Right lobe of liver (tissue), 6 donors: ENCODE measurements around the gene TRAK1. TPM values are rescaled to one million over a fixed set of nuclear protein-coding genes. Genes with fewer than 3 reads are reported as not detected.

Experiments
- ATAC-seq, 4 donors: fragments of 200-7000 bp; cut with Tn5 transposase; one replicate each; pipeline ENCODE4 v1.9.1; 2020; ENCODE audit warnings: mild to moderate bottlenecking in 4 of 4, moderate library complexity in 4 of 4
- DNase-seq, 3 donors: peaks; one replicate each; pipeline ENCODE4 v3.0.0-alpha.2; 2020
- H3K27ac ChIP-seq, 3 donors: fragments of 200-600 bp; one replicate each; pipeline ENCODE4 v1.8.0; 2022
- H3K27me3 ChIP-seq, 2 donors: fragments of 200-600 bp; one replicate each; pipeline ENCODE4 v1.8.0; 2022
- H3K36me3 ChIP-seq, 4 donors: fragments of 200-600 bp; sonication (generic) in 1 of 4; one replicate each; pipeline versions ENCODE4 v1.5.1 to v1.8.0; 2017 to 2022; ENCODE audit warnings: control low read depth in 1 of 4
- H3K4me1 ChIP-seq, 4 donors: fragments of 200-600 bp; sonication (generic) in 1 of 4; one replicate each; pipeline versions ENCODE4 v1.5.1 to v1.8.0; 2017 to 2022; ENCODE audit warnings: control low read depth in 1 of 4
- H3K4me3 ChIP-seq, 3 donors: fragments of 200-600 bp; one replicate each; pipeline ENCODE4 v1.8.0; 2022
- H3K9me3 ChIP-seq, 4 donors: fragments of 200-600 bp; sonication (generic) in 1 of 4; one replicate each; pipeline versions ENCODE4 v1.5.1 to v1.8.0; 2017 to 2022; ENCODE audit warnings: control low read depth in 1 of 4
- POLR2A ChIP-seq: fragments of 450-650 bp; IDR thresholded peaks from one replicate; pipeline ENCODE4 v1.6.1; 2017; ENCODE audit warnings: antibody characterized with exemption, mild to moderate bottlenecking
- WGBS: methylation state at CpG from one replicate; pipeline ENCODE4 v1.1.6; 2018; ENCODE audit warnings: low coverage, low lambda C conversion rate; ENCODE audit not compliant: insufficient coverage; ENCODE audit errors: missing lambda C conversion rate; 5-methylcytosine and 5-hydroxymethylcytosine counted together
- intact Hi-C, 2 donors: fragments of 100-400 bp; cut with DNase I; formaldehyde crosslinking; loops; one replicate each; pipeline versions ENCODE4 v1.11.2 to v1.14.1; 2022
- total RNA-seq, 6 experiments: library from RNA; depleted of rRNA in 2 of 6; stranded (reverse); fragments of >200 nt in 2 of 6; fragmentation: NEBNext Ultra II Directional in 3 of 6; extraction: Animal tissue kit (Norgen Biotek cat#: 25700) in 3 of 6; gene quantifications; one replicate each; pipeline versions ENCODE4 v1.1.0 to v1.2.4, GENCODE V29; 2016 to 2023
- TF ChIP-seq, protein P1 (sequence below), 4 donors: fragments of 200-600 bp in 3 of 4; fragments of 450-650 bp in 1 of 4; IDR thresholded peaks; one replicate each; pipeline versions ENCODE4 v1.5.1 to v1.8.0; 2016 to 2022; ENCODE audit warnings: antibody characterized with exemption in 4 of 4, mild to moderate bottlenecking in 2 of 4
- donor health status: DM: no; HTN: yes; CAD: no.
- donor health status: DM: no; HTN: no; CAD: no.
- donor health status: DM: no; HTN: no; CAD: no.
- donor health status: DM: no; HTN: yes; CAD: no.
- donor health status: DM: no; HTN: yes; CAD: no.

Gene TRAK1
- total RNA-seq, 6 experiments from 2014 or later: 9.5 to 16.4 (median 12.2) TPM

DNA sequence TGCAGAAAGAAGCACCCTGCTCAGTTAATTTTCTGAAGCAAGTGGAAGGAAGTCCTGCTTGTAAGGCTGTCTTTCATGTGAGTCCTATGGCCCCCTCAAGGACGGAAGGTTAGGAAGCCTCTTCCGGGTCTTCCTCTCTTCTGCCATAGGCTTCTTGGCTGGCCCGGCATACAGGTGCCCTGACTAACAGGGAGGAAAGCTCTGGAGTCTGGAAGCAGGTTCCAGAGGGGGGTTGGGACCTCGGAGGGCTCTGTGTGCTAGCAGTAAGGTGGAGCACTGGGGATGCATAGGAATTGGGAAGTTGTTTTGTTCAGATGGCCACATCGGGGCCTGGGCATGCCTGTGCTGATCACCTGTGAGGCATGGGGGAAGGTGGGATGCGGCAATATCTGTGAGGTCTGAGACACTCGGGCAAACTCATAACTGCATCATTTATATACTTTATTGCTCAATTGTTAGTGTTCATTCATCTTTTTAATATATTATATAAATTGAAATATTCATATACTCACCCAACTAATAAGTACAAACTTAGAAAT lies 49.6 kb downstream of the TRAK1 start:
- Histone ChIP-seq H3K36me3 (no peaks in the 10 kb centered on the region), H3K4me3 (no peak overlapping the region), H3K27me3 (no peaks in the 10 kb centered on the region), H3K27ac (no peak overlapping the region), H3K4me1 (no peaks in the 10 kb centered on the region), H3K9me3 (no peaks in the 10 kb centered on the region)
- ATAC-seq (no peak), DNase-seq (no peak)
- intact Hi-C loops: no loop called here
- WGBS: 75% methylated on average over 2 of the region's 7 CpGs
- no peak for TF ChIP-seq POLR2A
- TF ChIP-seq, protein P1, sequence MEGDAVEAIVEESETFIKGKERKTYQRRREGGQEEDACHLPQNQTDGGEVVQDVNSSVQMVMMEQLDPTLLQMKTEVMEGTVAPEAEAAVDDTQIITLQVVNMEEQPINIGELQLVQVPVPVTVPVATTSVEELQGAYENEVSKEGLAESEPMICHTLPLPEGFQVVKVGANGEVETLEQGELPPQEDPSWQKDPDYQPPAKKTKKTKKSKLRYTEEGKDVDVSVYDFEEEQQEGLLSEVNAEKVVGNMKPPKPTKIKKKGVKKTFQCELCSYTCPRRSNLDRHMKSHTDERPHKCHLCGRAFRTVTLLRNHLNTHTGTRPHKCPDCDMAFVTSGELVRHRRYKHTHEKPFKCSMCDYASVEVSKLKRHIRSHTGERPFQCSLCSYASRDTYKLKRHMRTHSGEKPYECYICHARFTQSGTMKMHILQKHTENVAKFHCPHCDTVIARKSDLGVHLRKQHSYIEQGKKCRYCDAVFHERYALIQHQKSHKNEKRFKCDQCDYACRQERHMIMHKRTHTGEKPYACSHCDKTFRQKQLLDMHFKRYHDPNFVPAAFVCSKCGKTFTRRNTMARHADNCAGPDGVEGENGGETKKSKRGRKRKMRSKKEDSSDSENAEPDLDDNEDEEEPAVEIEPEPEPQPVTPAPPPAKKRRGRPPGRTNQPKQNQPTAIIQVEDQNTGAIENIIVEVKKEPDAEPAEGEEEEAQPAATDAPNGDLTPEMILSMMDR (IDR thresholded peaks at IDR 0.05): no peak

DNA sequence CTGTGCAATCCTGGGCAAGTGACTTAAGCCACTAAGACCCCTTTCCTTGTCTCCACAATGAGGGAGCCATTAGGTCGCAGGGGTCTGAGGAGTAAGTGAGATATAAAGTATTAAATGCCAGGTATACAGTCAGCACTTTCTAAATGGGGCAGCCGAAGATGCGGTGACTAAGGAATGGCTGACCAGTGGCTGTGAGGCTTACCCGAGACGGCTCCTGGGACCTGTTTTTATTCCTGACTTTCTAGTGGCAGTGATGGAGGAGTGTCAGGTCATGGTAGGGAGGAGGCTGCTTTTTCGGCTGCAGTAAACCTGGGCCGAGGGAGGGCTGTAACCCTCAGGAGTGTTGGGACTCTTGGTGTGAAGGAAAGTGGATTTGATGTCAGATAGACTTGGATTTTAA lies 52.3 kb downstream of the TRAK1 start:
- Histone ChIP-seq H3K27ac (no peak overlapping the region), H3K4me3 (no peak overlapping the region), H3K36me3 (no peaks in the 10 kb centered on the region), H3K27me3 (no peaks in the 10 kb centered on the region), H3K4me1 (no peaks in the 10 kb centered on the region), H3K9me3 (no peaks in the 10 kb centered on the region)
- ATAC-seq: no peak
- whole genome bisulfite sequencing: 87% methylated on average over 7 of the region's 7 CpGs
- intact Hi-C loops: no loop called here
- TF ChIP-seq POLR2A: no peak
- TF ChIP-seq, protein P1 (IDR thresholded peaks at IDR 0.05): no peak
- DNase-seq: no peak

DNA sequence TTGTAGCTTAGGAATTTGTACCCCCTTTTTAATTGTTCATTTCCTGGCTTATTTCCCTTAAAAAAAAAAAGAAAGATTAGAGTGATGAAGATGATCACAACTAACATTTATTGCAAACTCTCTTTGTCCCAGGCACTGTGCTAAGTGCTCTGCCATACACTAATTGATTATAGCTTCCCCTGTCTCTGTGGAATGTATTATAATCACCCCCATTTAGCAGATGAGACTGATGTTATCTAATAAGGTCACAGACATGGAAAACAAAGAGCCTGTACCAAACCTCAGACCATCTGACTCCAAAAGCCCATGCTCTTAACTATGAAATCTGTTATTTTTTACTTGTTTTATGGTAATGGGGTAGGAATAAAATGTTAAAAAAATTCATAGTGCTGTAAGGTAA lies 53.1 kb downstream of the TRAK1 start:
- no peak overlapping the region for H3K27ac ChIP-seq
- H3K4me1 ChIP-seq: no peaks in the 10 kb centered on the region
- no peak for DNase-seq
- no peak overlapping the region for H3K4me3 ChIP-seq
- no peak for ATAC-seq
- H3K36me3 ChIP-seq: no peaks in the 10 kb centered on the region
- TF ChIP-seq POLR2A: no peak
- TF ChIP-seq, protein P1 (IDR thresholded peaks at IDR 0.05): no peak
- H3K9me3 ChIP-seq: no peaks in the 10 kb centered on the region
- intact Hi-C loops: no loop called here
- H3K27me3 ChIP-seq: no peaks in the 10 kb centered on the region

DNA sequence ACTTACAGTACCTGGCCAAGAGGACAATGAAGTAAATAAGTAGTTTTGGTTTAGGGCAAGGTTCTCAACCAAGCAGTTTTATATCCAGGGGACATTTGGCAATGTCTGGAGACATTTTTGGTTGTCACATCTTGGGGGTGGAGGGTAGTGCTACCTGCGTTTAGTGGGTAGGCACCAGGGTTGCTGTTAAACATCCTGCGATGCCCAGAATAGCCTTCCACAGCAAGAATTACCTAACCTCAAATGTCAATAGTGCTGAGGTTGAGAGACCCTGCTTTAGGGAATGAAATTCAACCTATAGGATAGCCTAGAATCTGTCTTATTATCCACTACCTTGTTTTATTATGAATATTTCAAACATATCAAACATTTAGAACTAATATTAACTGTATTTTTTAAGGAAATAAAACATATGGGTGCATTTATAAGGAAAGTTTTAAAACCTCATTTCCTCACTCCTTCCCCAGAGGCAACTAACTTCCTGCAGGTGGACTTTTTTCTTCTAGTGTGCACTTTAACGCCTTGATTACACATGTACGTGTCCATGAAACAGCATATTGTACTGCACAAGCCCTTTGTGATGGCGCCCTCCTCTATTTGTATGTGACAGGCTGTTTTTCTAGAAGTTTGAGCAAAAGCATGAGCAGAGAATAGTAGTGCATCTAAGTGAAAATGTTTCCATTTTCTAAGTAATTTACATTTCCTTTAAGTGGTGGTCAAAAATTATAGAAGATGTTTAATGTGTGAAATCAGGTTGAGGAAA lies 57.1 kb downstream of the TRAK1 start:
- intact Hi-C loops: no loop called here
- Histone ChIP-seq H3K4me3 (no peak overlapping the region), H3K4me1 (no peaks in the 10 kb centered on the region), H3K36me3 (no peaks in the 10 kb centered on the region), H3K27ac (no peak overlapping the region), H3K27me3 (no peaks in the 10 kb centered on the region), H3K9me3 (no peaks in the 10 kb centered on the region)
- DNase-seq (no peak), ATAC-seq (no peak)
- no peak for TF ChIP-seq POLR2A
- TF ChIP-seq, protein P1 (IDR thresholded peaks at IDR 0.05): no peak
- WGBS: 59% methylated on average over 5 of the region's 5 CpGs
